Measurements from ENCODE around the gene DHX15.

DNA sequence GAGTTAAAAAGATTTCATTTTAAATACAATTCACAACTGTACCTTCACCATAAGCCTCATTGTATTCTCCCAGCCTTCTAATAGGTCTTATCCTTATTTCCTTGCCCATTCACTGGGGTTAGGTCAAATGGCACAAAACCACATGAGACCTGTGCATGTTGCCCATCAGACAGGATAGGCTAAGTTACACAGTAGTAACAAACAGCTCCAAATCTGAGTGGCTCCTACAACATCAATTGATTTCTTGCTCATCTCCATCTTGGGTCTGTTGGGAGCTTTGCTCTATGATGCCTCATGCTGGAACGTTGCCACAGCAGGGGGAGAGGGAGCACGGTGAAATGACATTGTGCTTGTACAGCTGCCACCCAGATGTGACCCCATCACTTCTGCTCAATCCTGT, 70.6 kb downstream of the DHX15 start:
- TF ChIP-seq, protein P1, sequence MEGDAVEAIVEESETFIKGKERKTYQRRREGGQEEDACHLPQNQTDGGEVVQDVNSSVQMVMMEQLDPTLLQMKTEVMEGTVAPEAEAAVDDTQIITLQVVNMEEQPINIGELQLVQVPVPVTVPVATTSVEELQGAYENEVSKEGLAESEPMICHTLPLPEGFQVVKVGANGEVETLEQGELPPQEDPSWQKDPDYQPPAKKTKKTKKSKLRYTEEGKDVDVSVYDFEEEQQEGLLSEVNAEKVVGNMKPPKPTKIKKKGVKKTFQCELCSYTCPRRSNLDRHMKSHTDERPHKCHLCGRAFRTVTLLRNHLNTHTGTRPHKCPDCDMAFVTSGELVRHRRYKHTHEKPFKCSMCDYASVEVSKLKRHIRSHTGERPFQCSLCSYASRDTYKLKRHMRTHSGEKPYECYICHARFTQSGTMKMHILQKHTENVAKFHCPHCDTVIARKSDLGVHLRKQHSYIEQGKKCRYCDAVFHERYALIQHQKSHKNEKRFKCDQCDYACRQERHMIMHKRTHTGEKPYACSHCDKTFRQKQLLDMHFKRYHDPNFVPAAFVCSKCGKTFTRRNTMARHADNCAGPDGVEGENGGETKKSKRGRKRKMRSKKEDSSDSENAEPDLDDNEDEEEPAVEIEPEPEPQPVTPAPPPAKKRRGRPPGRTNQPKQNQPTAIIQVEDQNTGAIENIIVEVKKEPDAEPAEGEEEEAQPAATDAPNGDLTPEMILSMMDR (conservative IDR thresholded peaks at IDR 0.05; ENCODE audit: low read length), result no peak
- no peak for TF ChIP-seq EZH2phosphoT487 (IDR thresholded peaks at IDR 0.05; ENCODE audit: borderline replicate concordance)

Data from Loucy (cell line).